ENCODE data around the gene RHBDD3. TPM values are rescaled to one million over a fixed set of nuclear protein-coding genes. Genes with fewer than 3 reads are reported as not detected.
A peak's percentile ranks its signal among the peaks of the same experiment; 100 is the strongest.

RHBDD3 gene
- total RNA-seq (ENCODE audit: insufficient read depth, low replicate concordance): 24.1 TPM

DNA sequence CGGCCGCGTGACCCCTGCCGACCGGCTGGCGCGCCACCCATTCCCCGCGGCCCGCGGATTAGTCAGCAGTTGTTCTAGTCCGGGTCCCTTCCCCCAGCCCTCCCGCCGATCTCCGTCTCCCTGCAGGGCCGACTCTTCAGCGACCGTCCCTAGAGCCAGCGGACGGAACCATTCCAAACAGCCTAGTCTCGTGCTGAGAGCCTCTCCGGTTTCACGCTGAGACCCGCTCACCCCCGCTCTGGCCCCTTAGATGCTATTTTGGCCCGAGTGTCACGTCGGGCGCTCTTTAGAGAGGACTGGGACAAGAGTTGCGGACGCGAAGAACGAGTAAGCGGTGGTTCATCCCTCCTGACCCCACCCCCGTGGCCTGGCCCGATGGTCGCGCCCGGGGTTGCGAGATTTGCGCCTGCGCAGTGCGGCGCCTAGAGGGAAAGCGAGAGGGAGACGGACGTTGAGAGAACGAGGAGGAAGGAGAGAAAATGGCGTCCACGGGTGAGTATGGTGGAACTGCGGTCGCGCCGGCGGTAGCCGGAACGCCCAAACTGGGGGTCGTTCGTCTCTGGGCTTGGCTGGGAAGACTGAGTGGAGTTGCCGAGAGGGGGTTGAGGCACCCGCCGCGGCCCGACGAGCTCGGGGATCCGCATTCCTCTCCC lies at the start of gene RHBDD3, which contains the start of gene EWSR1:
TSS of gene RHBDD3 (minus strand) at position 124 of the 653 bp plus-strand sequence. CDS start 2,355 bp downstream, outside the sequence.
TSS of gene EWSR1 (plus strand) at position 411 of the 653 bp plus-strand sequence. CDS start at position 480, 69 bp downstream.
- peak; percentile 97 for DNase-seq (ENCODE audit: low spot score)

DNA sequence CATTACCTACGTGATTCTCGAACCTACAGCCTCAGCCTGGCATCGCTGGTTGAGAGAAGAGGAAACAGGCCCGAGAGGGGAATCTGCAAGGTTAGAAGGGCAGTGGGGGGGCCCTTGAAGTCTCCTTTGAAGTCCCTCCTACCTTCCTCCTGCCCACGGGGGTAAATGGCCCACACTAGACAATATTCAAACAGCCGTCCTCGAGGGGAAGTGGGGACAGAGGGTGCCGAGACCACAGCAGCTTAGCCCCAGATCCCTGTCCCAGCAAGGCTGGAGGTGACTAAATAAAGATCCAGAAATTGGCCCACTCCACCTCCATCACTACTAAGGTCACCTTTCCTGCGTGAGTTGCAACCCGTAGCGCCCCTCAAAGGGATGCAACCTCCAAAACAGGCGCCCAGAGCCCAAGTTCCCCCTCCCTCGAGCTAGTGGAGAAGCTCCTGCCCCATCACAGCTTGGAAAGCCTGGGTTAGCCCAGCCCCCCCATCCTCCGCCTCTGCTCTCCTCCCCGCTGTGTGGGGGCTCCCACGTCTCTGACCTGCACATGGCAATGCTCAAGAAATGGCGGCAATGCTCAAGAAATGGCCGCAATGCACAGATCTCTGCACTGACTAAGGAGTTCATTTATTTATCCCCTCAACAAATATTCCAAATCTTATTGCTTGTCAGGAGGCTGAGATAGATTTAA lies 48.5 kb upstream of the RHBDD3 start:
- no peak for DNase-seq (ENCODE audit: low spot score)

DNA sequence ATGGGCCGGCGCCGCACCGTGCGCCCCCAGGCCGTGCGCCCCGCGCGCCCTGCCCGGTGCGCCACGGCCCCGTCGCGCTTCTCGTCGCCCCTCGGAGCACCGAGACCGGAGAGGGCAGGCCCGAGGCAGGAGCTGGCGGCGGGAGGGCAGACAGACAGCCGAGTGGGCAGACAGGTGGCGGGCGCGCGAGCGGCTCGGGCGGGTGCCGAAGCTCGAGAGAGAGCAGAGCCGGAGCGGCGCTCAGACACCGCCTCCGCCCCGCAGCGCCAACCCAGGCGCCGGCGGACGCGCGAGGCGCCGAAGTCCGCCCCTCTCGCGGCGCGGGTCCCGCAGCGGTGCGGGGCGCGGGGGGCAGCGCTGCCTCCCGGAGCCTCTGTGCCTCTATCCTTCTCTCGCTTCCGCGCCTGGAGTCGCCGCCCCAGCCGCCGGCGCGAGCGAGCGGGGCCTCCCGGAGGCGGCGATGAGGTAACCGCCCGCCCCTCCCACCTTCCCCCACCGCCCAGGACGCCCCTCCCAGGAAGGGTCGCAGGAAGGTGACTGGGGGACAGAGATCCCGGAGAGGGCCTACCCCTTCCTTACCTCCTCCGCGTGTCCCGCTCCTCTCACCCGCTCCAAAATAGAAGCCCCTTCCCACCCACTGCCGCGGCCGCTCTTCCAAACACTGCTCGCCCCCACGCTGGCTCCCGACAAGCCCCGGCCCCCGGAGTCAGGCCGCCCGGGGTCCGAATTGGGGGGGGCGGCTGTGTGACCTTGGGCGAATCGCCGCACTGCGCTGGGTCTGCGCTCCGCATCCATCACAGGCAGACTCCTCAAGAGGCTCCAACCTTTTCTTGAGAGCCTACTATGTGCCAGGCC lies 47.7 kb upstream of the RHBDD3 start, which contains the start of gene RASL10A:
TSS of gene RASL10A (minus strand) at position 412 of the 855 bp plus-strand sequence. CDS start 451 bp downstream, outside the sequence.
- DNase-seq (ENCODE audit: low spot score): no peak

DNA sequence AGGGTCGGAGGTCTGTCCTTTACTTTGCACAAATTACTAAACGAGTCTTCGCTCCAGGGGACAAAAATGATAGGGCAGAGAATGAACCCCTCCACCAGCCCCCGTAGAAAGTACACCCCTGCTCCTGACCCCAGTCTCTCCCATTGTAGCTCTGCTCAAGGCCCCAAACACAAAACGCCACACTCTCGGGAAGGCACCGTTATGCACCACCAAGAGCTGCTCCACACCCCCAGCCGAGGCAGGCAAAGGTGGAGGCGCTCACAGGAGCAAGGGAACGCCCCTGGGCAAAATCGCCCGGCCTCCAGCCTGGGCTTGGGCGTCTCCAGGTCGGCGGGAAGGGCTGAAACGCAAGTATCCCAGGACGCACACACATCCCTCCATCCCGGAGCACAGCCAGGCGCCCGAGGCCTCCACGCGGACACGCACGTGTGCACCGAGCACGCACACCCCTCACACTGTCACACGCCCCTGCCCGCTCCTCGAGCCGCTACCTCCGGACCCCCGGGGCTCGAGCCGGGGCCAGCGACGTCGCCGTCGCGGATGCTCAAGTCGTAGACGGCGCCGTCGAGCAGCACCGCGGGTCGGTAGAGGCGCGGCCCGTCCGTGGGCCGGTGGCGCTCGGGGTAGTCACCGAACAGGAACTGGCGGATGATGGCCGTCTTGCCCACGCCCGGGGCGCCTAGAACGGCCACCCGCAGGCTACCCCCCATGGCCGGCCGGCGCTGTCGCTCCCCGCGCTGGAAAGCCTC lies 46.9 kb upstream of the RHBDD3 start:
- no peak for DNase-seq (ENCODE audit: low spot score)

DNA sequence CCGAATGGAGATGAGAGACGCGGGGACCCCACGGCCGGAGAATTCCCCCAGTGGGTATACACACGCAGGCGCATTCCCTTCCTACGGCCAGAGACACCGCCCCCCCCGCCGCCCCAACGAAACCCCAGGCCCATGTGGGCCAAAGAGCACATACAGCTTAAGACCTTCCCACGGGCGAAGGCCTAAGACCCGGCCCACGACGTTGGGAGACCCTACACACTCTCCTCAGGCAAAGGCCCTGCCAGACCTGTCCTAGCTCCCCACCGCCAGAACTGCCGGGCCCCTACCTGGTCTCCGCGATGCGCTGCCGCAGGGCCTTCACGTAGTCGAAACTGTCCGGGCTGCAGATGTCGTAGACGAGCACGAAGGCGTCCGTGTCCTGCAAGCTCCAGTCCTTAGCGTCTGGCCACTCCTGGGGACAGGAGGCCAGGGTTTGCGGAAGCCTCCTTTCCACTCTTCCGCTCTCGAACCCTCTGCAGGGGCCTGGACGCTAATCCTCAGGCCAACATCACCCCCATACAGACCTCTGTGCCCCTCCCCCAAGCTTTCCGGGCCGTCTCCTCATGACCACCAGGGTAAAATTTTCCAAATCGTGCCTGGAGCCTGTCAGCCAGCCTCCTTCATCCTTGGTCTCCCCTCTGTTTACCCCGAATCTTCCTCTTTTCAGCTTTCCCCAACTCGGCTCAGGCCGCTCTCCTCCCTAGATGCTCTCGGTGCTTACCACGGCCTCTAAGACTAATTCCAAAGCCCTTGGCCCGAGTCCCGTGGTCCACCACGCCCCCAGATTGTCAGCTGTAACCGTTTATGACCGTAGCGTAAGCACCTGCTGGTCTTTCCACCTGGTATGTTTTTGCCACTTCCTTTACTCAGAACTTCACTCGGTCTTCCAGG lies 46.0 kb upstream of the RHBDD3 start:
- no peak for DNase-seq (ENCODE audit: low spot score)

DNA sequence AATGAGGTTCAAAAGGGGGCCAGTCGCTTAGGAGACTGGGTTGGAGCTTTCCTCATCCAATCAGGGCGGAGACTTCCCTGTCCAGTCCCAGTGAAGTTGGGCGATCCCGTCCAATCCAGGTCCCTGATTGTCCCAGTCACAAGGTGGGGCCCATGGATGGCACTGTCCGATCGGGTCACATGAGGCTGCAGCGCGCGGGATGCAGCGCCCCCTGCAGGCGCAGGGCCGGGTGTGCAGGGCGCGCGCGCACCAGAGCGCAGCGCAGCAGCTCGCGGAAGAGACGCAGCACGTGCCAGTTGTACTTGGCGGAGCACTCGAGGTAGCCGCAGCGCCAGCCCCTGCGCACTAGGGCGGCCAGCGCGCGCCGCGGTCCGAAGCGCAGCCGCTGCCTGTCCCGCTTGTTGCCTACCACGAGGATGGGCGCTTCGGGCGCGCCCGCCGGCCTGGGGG lies 45.4 kb upstream of the RHBDD3 start:
- DNase-seq (ENCODE audit: low spot score): no peak

DNA sequence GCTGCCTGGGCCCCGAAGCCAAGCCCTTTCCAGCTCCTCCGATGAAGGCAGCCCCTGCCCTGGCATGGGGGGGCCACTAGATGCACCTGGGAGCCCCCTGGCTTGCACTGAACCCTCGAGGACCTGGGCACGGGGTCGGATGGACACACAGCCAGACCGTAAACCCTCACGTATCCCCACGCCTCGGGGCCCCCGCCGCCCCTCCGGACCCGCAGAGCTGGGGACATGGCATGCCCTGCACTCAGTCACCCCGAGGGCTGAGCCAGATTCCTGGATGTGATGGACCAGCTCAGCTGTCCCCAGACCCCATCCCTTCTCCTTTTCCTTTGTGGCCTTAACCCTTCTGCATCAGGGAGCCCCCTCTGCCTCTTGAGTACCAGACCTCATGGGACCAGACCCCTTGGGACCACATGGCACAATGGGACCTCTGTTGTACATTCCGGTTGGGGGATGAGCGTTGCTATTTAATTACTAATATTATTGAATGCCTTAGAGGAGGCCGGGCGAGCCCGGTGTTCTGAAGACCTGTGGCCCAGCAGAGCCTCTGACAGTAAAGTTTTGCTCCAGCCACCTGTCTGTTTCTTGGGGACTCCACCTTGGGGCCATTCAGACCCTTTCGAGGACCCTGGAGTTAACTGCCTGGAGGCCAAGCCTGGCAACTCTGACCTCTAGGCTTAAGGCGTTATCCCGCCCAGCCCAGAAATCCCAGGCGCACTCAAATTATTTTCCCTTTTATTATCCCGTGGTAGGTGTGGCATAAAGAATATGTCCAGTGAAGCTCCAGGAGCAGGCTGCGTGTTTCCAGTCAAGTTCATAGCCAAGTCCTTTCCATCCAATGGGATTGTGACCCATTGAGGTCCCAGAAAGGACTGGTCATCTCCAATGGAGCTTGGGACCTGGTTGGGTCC lies 44.7 kb upstream of the RHBDD3 start:
- DNase-seq (ENCODE audit: low spot score): no peak

DNA sequence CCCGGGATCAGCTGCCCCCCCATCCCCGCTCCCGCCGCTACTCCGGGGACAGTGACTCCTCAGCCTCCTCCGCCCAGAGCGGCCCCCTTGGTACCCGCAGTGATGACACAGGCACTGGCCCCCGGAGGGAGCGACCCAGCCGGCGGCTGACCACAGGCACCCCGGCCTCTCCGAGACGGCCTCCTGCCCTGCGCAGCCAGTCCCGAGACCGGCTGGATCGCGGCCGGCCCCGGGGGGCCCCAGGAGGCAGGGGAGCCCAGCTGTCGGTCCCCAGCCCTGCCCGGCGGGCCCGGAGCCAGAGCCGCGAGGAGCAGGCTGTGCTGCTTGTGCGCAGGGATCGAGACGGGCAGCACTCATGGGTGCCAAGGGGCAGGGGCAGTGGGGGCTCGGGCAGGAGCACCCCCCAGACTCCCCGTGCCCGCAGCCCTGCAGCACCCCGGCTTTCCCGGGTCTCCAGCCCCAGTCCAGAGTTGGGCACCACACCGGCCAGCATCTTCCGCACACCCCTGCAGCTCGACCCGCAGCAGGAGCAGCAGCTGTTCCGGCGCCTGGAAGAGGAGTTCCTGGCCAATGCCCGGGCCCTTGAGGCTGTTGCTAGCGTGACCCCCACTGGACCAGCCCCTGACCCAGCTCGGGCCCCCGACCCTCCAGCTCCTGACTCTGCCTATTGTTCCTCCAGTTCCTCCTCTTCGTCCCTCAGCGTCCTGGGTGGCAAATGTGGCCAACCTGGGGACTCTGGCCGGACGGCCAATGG lies 43.9 kb upstream of the RHBDD3 start:
- DNase-seq (ENCODE audit: low spot score): no peak

DNA sequence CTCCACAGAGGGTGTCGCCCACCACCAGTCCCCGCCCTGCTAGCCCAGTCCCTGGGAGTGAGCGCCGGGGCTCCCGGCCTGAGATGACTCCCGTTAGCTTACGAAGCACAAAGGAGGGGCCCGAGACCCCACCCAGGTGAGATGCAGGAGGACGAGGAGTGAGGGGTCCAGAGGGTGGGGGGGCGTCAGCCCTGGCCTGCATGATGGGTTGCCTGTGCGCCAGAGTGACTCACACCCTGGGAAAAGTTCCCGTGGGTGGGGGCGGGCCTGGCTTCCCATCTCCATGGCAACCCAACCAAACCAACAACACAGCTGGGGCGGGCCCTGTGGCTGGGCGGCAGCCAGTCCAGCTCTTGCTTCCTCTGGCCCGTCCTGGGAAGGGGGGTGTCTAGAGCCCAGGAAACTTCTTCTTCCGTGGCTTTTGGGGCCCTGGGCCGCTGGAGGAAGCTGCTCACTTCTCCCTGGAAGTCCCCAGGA lies 43.1 kb upstream of the RHBDD3 start:
- peak; percentile 98 for DNase-seq (ENCODE audit: low spot score)

DNA sequence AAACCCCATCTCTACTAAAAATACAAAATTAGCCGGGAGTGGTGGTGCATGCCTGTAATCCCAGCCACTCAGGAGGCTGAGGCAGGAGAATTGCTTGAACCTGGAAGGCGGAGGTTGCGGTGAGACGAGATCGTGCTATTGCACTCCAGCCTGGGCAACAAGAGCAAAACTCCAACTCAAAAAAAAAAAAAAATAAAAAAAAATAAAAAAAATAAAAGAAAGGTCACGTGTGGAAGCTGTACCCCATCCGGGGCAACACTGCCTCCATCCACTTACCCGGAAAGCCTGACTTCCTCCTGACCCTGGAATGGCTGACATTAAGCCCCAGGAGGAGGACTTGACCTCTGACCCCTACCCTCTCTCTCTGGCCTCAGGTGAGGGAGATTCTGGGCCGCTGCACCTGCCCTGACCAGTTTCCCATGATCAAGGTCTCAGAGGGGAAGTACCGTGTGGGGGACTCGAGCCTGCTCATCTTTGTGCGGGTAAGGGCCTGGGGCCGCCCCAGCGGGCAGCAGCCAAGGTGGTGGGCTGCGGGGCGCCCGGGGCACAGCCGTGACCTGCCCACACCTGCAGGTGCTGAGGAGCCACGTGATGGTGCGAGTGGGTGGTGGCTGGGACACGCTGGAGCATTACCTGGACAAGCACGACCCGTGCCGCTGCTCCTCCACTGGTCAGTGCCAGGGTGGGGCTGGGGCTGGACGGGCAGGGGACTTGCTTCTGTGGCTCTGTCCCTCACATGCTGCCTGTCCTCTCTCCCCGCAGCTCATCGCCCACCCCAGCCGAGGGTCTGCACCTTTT lies 42.5 kb upstream of the RHBDD3 start:
- no peak for DNase-seq (ENCODE audit: low spot score)

DNA sequence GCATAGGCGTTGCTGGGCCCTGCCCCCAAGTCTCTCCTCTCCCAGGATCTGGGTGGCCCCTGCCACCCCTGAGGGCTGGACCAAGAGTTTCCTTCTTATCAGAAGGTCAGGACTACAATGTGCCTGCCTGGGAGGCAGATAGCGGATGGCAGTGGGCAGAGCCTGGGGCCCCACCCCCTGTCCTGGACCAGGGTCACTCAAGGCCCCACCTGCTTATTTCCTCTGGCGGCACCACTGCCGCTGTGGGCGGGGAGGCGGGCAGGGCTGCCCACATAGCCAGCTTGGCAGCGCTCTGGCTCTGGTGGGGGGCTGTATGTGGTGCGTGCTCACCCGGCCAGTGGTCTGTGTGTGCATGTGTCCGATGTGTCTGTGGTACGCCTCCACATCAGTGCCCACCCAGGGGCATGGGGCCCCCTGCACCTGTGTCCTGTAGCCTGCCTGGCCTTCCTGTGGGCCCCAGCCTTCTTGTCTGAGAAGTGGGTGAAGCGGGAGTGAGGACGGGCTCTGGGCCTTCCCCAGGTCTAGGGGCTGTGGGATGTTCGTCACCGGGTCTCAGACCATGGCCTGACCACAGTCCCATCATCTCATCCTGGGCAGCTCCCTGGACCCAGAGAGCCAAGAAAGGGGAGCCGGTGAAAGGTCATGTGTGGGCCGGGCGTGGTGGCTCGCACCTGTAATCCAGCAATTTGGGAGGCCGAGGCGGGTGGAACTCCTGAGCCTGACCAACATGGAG lies 41.7 kb upstream of the RHBDD3 start:
- no peak for DNase-seq (ENCODE audit: low spot score)

DNA sequence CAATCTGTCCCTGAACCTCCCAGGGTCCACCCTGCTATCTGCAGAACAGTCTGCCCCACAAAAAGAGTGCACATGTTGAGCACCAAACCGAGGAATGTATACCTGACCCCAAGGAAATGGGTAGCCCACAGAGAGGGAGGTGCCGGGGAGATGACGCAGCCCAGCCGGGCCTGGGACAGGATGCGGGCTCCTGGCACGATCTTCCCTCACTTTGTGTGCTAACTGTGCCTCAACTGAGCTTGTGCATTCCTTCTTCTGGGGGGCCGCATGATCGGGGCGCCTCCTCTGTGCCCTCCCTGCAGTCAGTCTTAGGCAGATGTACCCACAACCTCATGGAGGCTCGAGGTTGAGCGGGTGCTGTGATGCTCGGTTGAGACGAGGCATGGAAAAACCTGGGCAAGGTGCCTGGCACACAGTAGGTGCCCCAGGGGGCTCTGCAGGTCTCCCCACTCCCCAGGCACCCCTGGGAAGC lies 41.0 kb upstream of the RHBDD3 start:
- DNase-seq (ENCODE audit: low spot score): no peak

DNA sequence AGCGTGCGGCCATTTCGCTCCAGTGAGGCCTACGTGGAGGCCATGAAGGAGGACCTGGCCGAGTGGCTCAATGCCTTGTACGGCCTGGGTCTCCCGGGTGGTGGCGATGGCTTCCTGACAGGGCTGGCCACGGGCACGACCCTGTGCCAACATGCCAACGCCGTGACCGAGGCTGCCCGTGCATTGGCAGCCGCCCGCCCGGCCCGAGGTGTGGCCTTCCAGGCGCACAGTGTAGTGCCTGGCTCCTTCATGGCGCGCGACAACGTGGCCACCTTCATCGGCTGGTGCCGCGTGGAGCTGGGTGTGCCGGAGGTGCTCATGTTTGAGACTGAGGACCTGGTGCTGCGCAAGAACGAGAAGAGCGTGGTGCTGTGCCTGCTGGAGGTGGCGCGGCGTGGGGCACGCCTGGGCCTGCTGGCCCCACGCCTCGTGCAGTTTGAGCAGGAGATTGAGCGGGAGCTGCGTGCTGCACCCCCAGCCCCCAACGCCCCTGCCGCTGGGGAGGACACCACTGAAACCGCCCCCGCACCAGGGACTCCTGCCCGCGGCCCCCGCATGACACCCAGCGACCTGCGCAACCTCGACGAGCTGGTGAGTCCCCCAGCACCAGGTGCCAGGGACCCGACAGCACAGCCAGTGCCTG lies 40.5 kb upstream of the RHBDD3 start:
- no peak for DNase-seq (ENCODE audit: low spot score)

DNA sequence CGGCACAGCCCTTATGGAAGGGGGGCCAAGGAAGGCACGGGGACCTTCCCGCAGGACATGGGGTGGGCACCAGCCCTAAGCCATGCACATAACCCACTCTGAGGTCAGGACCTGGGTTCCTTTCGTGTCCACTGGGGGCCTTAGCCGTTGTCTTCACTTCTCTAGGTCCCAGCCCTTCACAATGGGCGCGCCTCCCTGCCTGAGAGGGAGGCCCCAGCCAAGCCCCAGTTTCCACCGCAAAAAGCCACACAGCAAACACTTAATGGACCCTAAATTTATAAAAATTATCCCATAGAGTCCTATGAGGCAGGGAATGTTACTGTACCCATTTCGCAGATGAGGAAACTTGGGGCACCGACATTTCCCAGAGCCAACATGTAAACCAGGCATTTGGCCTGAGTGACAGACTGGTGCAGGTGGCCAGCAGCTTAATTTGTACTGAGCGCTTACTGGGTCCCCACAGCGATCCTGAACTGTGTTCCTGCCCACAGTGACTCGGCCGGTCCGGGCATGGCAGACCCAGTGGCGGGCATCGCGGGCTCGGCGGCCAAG lies 39.9 kb upstream of the RHBDD3 start:
- DNase-seq (ENCODE audit: low spot score): no peak

DNA sequence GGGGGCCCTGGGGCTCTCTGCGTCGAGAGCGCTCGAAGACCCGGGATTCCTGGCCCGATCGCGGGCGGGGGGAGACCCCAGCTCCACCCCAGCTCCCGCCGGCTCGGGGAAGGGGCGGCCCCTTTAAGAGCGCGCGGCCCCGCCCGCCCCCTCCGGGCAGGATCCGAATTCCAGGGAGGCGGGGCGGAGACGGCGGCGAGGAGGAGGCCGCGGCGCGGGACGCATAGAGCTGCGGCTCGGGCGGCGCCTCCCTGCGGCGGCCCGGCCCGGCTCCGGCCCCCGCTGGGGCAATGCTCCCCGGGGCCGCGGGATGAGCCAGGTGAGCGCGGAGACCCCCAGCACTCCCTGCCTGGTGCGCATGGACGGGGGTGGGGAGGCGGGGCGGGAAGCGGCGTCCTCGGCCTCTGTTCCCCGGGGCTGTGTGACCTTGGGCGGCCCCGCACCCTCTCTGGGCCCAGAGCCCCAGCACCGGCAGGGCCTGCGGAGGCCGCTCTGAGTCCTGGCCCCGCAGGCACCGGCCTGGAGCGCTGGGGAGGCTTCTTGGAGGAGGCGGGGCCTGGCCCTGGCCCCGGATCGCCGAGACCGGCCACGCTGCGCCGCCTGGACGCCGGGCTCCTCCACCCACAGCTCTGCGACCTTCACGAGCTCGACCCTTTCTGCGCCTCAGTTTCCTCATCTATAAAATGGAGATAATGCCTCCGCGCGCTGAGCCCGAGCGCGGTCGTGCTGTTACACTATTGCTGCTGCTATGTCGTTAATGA lies 39.2 kb upstream of the RHBDD3 start:
- peak; percentile 88 for DNase-seq (ENCODE audit: low spot score)

Data from umbilical cord (tissue), 2 donors.